ENCODE data around the gene FAM78A. TPM values are rescaled to one million over a fixed set of nuclear protein-coding genes. Genes with fewer than 3 reads are reported as not detected.

FAM78A gene
- total RNA-seq, 6 donors from 2014 or later, result 4.5 to 19.1 (median 9.3) TPM

- WGBS, 2 donors, result 31 to 58% methylated on average over 13 to 18 of the region's 18 CpGs
- peak; percentile 75 to 78 for DNase-seq
- Histone ChIP-seq H3K9me3 (no peaks in the 10 kb centered on the region), H3K4me3 (peak overlapping the region; percentile 18 to 86 (median 81)), H3K4me1 (peaks cover 38 to 79% (median 47%) of the 10 kb centered on the region in 4 donors), H3K36me3 (no peaks in the 10 kb centered on the region), H3K27me3 (no peaks in the 10 kb centered on the region), H3K27ac (peak overlapping the region; percentile 87 to 93 (median 92))
- TF ChIP-seq POLR2AphosphoS5 (IDR thresholded peaks at IDR 0.05), result peak in 1 of 2 donors; percentile 46
- TF ChIP-seq POLR2A (IDR thresholded peaks at IDR 0.05), result peak in 2 of 4 donors; percentile 62 to 75
- TF ChIP-seq CTCF (IDR thresholded peaks at IDR 0.05), result no peak
- TF ChIP-seq EP300 (IDR thresholded peaks at IDR 0.05), result no peak
- peak; percentile 48 to 60 for ATAC-seq (ENCODE audit: low FRiP score in 2 of 2)
These were observed 1.5 kb downstream of the FAM78A start for GRCh38 chr9:131274674-131275331.

- Histone ChIP-seq H3K27ac (peak overlapping the region; percentile 87 to 93 (median 92)), H3K27me3 (no peaks in the 10 kb centered on the region), H3K36me3 (no peaks in the 10 kb centered on the region), H3K9me3 (no peaks in the 10 kb centered on the region), H3K4me1 (peaks cover 45 to 86% (median 54%) of the 10 kb centered on the region in 4 donors), H3K4me3 (peak overlapping the region in 3 of 4 donors; percentile 80 to 86 (median 82))
- TF ChIP-seq POLR2A (IDR thresholded peaks at IDR 0.05) (no peak), EP300 (IDR thresholded peaks at IDR 0.05) (no peak), POLR2AphosphoS5 (IDR thresholded peaks at IDR 0.05) (no peak), CTCF (IDR thresholded peaks at IDR 0.05) (no peak)
- WGBS, 2 donors, result 33 to 44% methylated on average over 12 to 13 of the region's 13 CpGs
- peak; percentile 1 to 3 for ATAC-seq (ENCODE audit: low FRiP score in 2 of 2)
- DNase-seq, result peak in 1 of 2 donors; percentile 55
These were observed 2.2 kb downstream of the FAM78A start for GRCh38 chr9:131273856-131274673.

GRCh38 chr9:131273146-131273855, 3.0 kb downstream of the FAM78A start:
- TF ChIP-seq CTCF (IDR thresholded peaks at IDR 0.05) (peak in 2 of 6 experiments; percentile 8 to 11), POLR2AphosphoS5 (IDR thresholded peaks at IDR 0.05) (peak; percentile 31 to 70), EP300 (IDR thresholded peaks at IDR 0.05) (no peak), POLR2A (IDR thresholded peaks at IDR 0.05) (peak in 1 of 4 donors; percentile 23)
- peak overlapping the region in 3 of 4 donors; percentile 80 to 86 (median 82) for H3K4me3 ChIP-seq
- no peaks in the 10 kb centered on the region for H3K9me3 ChIP-seq
- H3K27ac ChIP-seq, result peak overlapping the region; percentile 87 to 93 (median 92)
- ATAC-seq (ENCODE audit: low FRiP score in 2 of 2) (no peak), DNase-seq (peak; percentile 54 to 59)
- no peaks in the 10 kb centered on the region for H3K36me3 ChIP-seq
- peaks cover 47 to 85% (median 56%) of the 10 kb centered on the region in 4 donors for H3K4me1 ChIP-seq
- no peaks in the 10 kb centered on the region for H3K27me3 ChIP-seq
- 53 to 58% methylated on average over 16 to 22 of the region's 22 CpGs for WGBS, 2 donors

GRCh38 chr9:131272212-131272611, 4.1 kb downstream of the FAM78A start:
- Histone ChIP-seq H3K27ac (peak overlapping the region; percentile 87 to 93 (median 92)), H3K9me3 (no peaks in the 10 kb centered on the region), H3K27me3 (no peaks in the 10 kb centered on the region), H3K4me3 (peak overlapping the region in 2 of 4 donors; percentile 80 to 86), H3K36me3 (no peaks in the 10 kb centered on the region), H3K4me1 (peaks cover 52 to 85% (median 59%) of the 10 kb centered on the region in 4 donors)
- 80 to 91% methylated on average over 3 of the region's 3 CpGs for whole genome bisulfite sequencing, 2 donors
- DNase-seq, result no peak
- ATAC-seq (ENCODE audit: low FRiP score in 2 of 2), result no peak
- TF ChIP-seq POLR2AphosphoS5 (IDR thresholded peaks at IDR 0.05), result no peak
- no peak for TF ChIP-seq CTCF (IDR thresholded peaks at IDR 0.05)
- no peak for TF ChIP-seq EP300 (IDR thresholded peaks at IDR 0.05)
- TF ChIP-seq POLR2A (IDR thresholded peaks at IDR 0.05), result no peak
